GM21786 (cell line): Measurements from ENCODE around the gene CDH20.

ENCODE experiments used
- ATAC-seq: cut with Tn5 transposase; IDR thresholded peaks from one replicate; pipeline ENCODE4 v1.9.1; 2021; ENCODE audit not compliant: unreplicated experiment

The CDH20 gene

GRCh38 chr18:61420218-61420885 is 87.1 kb downstream of the CDH20 start:
- no peak for ATAC-seq

- ATAC-seq: no peak
These were observed 93.3 kb downstream of the CDH20 start for GRCh38 chr18:61426492-61427053.

DNA sequence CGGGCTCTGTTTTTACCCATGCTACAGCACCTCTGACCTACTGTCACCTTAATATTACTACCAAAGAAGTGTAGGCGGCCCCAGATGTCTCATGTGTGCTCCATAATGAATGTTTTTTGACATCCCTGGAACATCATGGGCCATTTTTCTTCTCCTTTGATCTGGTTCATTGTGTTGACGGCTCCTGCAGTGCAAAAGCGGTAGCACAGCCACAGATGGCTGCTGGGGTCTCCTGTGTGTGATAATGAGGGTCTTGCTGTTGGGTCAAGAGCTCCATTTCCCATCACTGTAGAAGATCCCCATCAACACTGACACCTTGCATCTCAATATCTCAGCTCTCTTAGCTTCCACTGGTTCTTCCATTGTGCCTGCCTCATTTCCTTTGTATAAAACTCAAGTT is 95.0 kb downstream of the CDH20 start:
- no peak for ATAC-seq

- ATAC-seq: no peak
These were observed 99.4 kb downstream of the CDH20 start for GRCh38 chr18:61432590-61432989.

GRCh38 chr18:61435064-61435652 is 101.9 kb downstream of the CDH20 start:
- ATAC-seq: peak; percentile 91

GRCh38 chr18:61443081-61443725 is 110.0 kb downstream of the CDH20 start:
- ATAC-seq: no peak

DNA sequence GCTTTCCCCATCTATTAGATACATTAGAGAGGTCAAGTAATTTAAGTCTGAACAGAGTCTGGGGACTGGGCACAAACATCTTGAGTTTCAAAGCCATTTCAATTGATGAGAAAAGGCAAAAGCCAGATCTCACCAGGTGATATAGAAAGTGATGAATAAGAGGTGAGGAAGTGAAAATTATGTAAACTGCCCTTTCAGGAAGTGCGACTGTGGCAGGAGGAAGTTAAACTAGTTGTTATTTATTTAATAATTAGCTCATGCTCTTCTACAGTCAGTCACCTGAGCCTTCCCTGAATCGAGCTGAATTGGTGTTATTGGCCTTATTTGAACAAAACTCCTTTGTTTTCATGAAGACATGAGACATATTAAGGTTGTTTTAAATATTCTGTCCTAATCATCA is 115.1 kb downstream of the CDH20 start:
- ATAC-seq: peak; percentile 85

DNA sequence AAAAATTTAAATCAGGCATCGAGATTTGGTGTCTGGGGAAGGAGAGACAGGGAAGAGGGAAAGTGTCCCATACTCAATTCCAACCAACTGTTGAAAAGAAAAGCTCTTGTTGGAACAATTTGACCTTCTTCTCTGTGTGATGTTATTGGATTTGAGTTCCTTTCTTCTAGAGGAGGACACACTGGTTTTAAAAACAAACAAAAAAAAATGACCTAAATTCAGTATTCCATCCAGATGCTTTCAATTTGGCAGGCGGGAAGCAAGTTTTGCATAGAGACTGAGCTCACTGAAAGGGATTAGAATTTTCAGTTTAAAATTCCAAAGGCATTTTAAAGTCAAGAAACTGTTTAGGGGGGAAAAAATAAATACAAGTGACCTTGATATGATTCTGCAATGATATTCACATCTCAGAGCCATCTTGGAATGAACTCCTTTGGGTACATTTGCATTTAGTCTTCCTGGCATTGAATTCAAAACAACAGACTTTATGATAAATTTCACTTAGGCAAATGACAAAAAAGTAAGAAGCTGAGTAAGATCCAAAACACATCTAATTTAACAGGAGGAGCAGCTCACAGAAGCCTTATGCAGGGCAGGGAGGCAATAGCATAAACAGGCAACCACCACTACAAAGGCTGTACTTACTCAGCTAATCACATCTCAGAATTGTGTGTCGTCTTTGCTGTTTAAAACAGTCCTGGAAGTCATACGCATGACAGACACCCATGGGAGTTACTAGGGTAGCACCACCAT is 126.8 kb downstream of the CDH20 start:
- ATAC-seq: no peak

- ATAC-seq: no peak
These were observed 131.4 kb downstream of the CDH20 start for GRCh38 chr18:61464551-61465142.

DNA sequence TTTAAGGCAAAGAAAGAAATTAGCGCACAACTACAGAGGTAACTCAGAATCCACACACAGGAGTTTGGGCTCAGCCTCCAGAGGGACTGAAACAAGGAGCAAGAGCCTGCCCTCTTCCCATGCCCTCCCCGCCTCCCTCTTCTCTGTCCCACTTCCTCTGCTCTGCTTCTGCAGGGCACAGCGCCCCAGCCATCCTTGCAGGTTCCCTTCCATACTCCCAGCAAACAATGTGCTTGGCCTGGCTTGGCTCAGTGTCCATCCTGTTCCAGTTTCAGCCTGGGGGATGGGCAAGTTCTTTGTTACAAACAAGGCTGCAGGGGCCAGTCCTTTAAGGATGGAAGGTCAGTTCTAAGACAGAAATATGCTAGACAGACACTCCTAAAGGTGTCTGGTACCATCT is 133.5 kb downstream of the CDH20 start:
- ATAC-seq: no peak

DNA sequence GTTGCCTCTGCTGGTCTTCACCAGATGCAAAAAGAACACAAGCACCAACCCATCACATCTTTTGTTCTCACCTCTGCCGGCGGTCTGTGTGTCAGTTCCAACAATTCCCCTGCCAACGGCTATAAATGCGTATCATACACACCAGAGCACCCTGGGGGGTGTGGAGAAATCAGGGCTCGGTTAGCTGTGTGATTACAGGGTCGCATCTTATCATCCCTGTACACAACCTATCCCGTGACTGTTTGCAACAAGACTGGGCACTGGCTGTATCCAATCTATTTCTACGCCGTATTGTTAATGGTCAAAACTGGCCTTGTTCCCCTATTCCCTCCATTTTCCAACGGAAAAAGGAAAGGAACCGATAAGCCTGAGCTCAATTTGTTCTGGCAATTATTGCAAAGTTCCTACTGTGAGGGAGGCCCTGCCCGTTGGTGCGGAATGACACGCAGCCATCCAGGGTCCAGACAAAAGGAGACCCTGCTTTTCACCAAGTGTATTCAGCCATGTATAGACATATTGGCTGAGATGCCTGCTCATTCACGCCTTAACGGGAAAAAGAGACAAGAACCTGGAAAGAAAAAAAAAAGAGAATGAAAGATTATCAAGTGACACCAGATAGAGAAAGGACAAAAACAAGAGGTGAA is 136.9 kb downstream of the CDH20 start:
- ATAC-seq: no peak

DNA sequence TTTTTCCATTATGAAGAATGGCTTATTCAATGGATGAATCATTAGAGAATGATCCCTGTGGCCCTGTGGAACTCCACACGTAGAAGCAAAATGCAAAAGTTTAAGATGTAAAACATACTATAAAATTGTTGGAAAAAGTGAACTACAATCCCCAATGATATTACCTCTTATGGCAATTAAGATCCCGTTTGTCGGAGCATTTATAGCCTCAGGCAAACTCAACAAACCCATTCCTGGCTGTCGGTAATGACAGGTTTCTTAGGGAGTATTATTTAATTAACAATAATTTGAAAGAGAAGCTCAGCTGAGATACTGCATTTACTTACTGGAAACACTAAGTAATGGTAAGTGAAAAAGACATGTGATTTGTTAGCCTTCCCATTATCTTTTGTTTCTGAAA is 138.3 kb downstream of the CDH20 start:
- ATAC-seq: no peak

- ATAC-seq: no peak
These were observed 138.7 kb downstream of the CDH20 start for GRCh38 chr18:61471942-61472341.

- ATAC-seq: no peak
These were observed 141.1 kb downstream of the CDH20 start for GRCh38 chr18:61474341-61474740.

- no peak for ATAC-seq
These were observed 141.7 kb downstream of the CDH20 start for GRCh38 chr18:61474918-61475317.

- ATAC-seq: no peak
These were observed 142.7 kb downstream of the CDH20 start for GRCh38 chr18:61475931-61476330.

- no peak for ATAC-seq
These were observed 156.1 kb downstream of the CDH20 start for GRCh38 chr18:61489334-61489733.

GRCh38 chr18:61496374-61496773 is 163.1 kb downstream of the CDH20 start:
- ATAC-seq: no peak

DNA sequence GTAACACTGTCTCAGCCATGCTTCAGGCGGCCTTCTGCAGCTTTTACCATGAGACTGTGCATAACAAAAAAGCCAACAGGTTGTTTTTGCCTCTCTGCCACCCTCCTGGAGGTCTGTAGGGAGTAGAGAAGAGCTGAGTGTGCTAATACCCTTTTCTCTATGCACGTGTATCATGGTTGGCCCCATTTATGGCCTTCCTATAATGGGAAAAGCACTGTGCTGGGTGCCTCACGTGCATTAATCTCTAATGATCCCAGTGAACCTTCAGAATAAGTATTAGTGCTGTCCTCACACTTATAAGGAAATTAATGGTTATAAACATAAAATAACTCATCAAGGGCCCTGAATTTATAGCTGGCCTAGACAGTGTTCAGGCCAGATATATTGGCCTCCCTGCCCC is 164.2 kb downstream of the CDH20 start:
- no peak for ATAC-seq

- ATAC-seq: peak; percentile 72
These were observed 169.2 kb downstream of the CDH20 start for GRCh38 chr18:61502472-61502871.

DNA sequence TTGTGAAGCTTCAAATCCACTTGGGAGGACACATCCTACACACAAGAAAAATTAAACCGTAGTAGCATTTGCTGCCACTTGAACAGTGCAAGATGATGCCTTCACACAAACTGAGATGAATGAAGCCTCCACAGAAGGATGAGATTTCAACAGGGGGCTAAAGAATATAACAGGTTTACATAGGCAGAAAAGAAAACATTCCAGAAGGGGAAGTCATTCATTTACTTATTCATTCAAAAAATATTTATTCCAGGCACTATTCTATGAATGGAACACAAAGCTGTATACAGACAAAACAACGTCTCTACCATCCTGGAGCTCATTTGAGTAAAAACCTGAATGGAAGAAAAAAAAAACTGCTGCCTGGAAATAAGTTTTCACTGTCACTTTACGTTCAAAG is 170.5 kb downstream of the CDH20 start:
- no peak for ATAC-seq
